GM21515 (cell line): ENCODE data around the gene GOLGA8M.
"Not testable (repeated sequence)": the region's sequence is repeated elsewhere in the genome, so short reads cannot be mapped to it uniquely, and the experiment has no call there.

ENCODE experiments used
- ATAC-seq: cut with Tn5 transposase; IDR thresholded peaks from one replicate; pipeline ENCODE4 v1.9.1; 2021; ENCODE audit not compliant: unreplicated experiment

GOLGA8M gene

GRCh38 chr15:28663717-28664116 lies 48.5 kb downstream of the GOLGA8M start:
- not testable (repeated sequence) for ATAC-seq

- not testable (repeated sequence) for ATAC-seq
These were observed 51.5 kb downstream of the GOLGA8M start for GRCh38 chr15:28660750-28661149.

GRCh38 chr15:28656018-28656360 lies 56.2 kb downstream of the GOLGA8M start:
- ATAC-seq: not testable (repeated sequence)

- ATAC-seq: not testable (repeated sequence)
These were observed 56.7 kb downstream of the GOLGA8M start for GRCh38 chr15:28655329-28656017.

GRCh38 chr15:28654194-28654593 lies 58.0 kb downstream of the GOLGA8M start:
- not testable (repeated sequence) for ATAC-seq

GRCh38 chr15:28652538-28652937 lies 59.7 kb downstream of the GOLGA8M start:
- not testable (repeated sequence) for ATAC-seq
